ENCODE data around the gene NOL8. TPM values are rescaled to one million over a fixed set of nuclear protein-coding genes. Genes with fewer than 3 reads are reported as not detected.

Gene NOL8
- total RNA-seq, 1 experiment from 2014 or later = 32.2 TPM

DNA sequence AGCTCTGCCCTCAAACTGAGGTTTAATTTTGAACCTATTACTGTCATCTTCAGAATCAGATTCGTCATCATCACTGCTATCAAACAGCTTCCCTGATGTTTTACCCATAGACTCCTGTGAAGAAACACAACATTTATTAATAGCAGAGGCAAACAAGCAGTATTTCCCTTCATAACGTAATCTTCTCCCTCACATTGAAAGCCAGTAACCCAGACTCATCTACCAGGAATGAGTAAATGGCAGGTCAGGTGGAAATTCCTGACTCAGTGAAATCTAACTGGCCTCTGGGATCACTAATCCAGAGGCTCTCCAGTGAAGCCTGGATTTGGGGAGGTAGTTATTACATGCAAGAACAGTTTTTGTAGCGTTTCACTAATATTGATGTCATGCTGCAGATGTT is 14.6 kb downstream of the NOL8 start:
- no peaks in the 10 kb centered on the region for H3K4me1 Mint-ChIP-seq
- H3K4me3 Mint-ChIP-seq = no peak overlapping the region
- POLR2A ChIA-PET = no interaction called here
- no peak overlapping the region for H3K27ac Mint-ChIP-seq
- H3K27me3 Mint-ChIP-seq (ENCODE audit: low read depth) = no peaks in the 10 kb centered on the region
- H3K36me3 Mint-ChIP-seq = peaks cover 82% of the 10 kb centered on the region
- TF ChIP-seq SOX15 (CRISPR knock-in tag; IDR thresholded peaks at IDR 0.05) = no peak
- TF ChIP-seq ZNF219 (CRISPR knock-in tag; IDR thresholded peaks at IDR 0.05; ENCODE audit: borderline replicate concordance) = no peak
- TF ChIP-seq HMGA2 (CRISPR knock-in tag; IDR thresholded peaks at IDR 0.05) = no peak
- no peaks in the 10 kb centered on the region for H3K9me3 Mint-ChIP-seq
- ATAC-seq (no peak), DNase-seq (ENCODE audit: low spot score) (no peak)
- CTCF ChIA-PET = no interaction called here

DNA sequence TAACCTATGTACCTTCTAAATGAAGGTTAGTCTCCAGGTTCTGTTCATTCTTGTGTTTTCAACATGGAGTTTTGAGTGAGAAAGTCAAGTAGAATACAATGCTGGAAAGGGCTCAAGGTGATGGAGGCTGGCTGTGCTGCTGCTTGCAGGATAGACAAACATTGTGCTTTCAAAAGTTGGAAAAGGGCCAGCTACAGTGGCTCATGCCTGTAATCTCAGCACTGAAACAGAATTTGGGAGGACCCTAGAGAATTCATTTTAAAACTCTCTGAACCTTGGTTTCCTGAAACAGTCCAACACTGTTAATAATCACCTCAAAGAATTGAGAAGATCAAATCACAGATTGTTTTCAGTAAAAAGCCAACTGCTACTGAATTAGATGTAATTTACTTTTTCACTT is 16.3 kb downstream of the NOL8 start:
- Mint-ChIP-seq H3K4me3 (no peak overlapping the region), H3K27ac (no peak overlapping the region), H3K27me3 (ENCODE audit: low read depth) (no peaks in the 10 kb centered on the region), H3K4me1 (no peaks in the 10 kb centered on the region), H3K9me3 (no peaks in the 10 kb centered on the region), H3K36me3 (peaks cover 81% of the 10 kb centered on the region)
- TF ChIP-seq CBFB (CRISPR knock-in tag; IDR thresholded peaks at IDR 0.05; ENCODE audit: low read depth) (no peak), ARID4B (CRISPR knock-in tag; IDR thresholded peaks at IDR 0.05; ENCODE audit: borderline replicate concordance) (no peak), ZNF138 (CRISPR knock-in tag; conservative IDR thresholded peaks at IDR 0.05) (no peak), TEAD1 (CRISPR knock-in tag; IDR thresholded peaks at IDR 0.05) (no peak), ATF1 (CRISPR knock-in tag; IDR thresholded peaks at IDR 0.05) (no peak), ESRRA (CRISPR knock-in tag; IDR thresholded peaks at IDR 0.05; ENCODE audit: borderline replicate concordance) (no peak), EMX1 (CRISPR knock-in tag; IDR thresholded peaks at IDR 0.05) (no peak), ZNF232 (CRISPR knock-in tag; IDR thresholded peaks at IDR 0.05) (no peak), NR1H2 (CRISPR knock-in tag; IDR thresholded peaks at IDR 0.05) (no peak), TP53 (CRISPR knock-in tag; IDR thresholded peaks at IDR 0.05) (no peak)
- TF ChIP-seq, protein P1, sequence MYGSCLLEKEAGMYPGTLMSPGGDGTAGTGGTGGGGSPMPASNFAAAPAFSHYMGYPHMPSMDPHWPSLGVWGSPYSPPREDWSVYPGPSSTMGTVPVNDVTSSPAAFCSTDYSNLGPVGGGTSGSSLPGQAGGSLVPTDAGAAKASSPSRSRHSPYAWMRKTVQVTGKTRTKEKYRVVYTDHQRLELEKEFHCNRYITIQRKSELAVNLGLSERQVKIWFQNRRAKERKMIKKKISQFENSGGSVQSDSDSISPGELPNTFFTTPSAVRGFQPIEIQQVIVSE (CRISPR knock-in tag; IDR thresholded peaks at IDR 0.05; ENCODE audit: borderline replicate concordance) = no peak
- TF ChIP-seq, protein P2, sequence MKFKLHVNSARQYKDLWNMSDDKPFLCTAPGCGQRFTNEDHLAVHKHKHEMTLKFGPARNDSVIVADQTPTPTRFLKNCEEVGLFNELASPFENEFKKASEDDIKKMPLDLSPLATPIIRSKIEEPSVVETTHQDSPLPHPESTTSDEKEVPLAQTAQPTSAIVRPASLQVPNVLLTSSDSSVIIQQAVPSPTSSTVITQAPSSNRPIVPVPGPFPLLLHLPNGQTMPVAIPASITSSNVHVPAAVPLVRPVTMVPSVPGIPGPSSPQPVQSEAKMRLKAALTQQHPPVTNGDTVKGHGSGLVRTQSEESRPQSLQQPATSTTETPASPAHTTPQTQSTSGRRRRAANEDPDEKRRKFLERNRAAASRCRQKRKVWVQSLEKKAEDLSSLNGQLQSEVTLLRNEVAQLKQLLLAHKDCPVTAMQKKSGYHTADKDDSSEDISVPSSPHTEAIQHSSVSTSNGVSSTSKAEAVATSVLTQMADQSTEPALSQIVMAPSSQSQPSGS (CRISPR knock-in tag; IDR thresholded peaks at IDR 0.05; ENCODE audit: borderline replicate concordance, low read depth) = no peak
- DNase-seq (ENCODE audit: low spot score) = no peak
- ATAC-seq = no peak
- ChIA-PET POLR2A (no interaction called here), CTCF (no interaction called here)

DNA sequence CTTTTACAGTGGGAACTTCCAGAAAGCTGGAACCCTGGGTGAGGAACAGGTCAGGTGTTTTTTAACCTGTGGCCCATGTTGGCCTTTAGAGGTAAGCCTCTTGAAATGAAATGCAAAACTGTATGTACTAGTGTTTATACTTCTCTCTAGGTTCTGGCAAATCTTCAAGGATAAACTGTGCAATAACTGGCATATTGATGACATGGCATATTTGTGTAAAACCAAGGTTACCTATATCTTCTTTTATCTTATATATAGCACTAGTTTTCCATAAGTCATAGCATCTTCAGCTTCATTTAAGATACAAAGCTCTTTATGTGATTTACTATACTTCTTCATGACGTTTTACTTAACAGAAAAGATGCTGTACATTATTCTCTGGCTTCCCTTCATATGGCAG is 24.2 kb downstream of the NOL8 start:
- ChIA-PET CTCF (no interaction called here), POLR2A (no interaction called here)
- H3K27ac Mint-ChIP-seq = no peak overlapping the region
- no peaks in the 10 kb centered on the region for H3K9me3 Mint-ChIP-seq
- H3K4me1 Mint-ChIP-seq = no peaks in the 10 kb centered on the region
- peaks cover 76% of the 10 kb centered on the region for H3K36me3 Mint-ChIP-seq
- H3K27me3 Mint-ChIP-seq (ENCODE audit: low read depth) = no peaks in the 10 kb centered on the region
- no peak for DNase-seq (ENCODE audit: low spot score)
- no peak for ATAC-seq
- H3K4me3 Mint-ChIP-seq = no peak overlapping the region
- TF ChIP-seq ESRRA (CRISPR knock-in tag; IDR thresholded peaks at IDR 0.05; ENCODE audit: borderline replicate concordance) = no peak
- no peak for TF ChIP-seq ZNF532 (CRISPR knock-in tag; IDR thresholded peaks at IDR 0.05; ENCODE audit: borderline replicate concordance)
- TF ChIP-seq PREB (CRISPR knock-in tag; IDR thresholded peaks at IDR 0.05; ENCODE audit: borderline replicate concordance) = no peak
- TF ChIP-seq, protein P3, sequence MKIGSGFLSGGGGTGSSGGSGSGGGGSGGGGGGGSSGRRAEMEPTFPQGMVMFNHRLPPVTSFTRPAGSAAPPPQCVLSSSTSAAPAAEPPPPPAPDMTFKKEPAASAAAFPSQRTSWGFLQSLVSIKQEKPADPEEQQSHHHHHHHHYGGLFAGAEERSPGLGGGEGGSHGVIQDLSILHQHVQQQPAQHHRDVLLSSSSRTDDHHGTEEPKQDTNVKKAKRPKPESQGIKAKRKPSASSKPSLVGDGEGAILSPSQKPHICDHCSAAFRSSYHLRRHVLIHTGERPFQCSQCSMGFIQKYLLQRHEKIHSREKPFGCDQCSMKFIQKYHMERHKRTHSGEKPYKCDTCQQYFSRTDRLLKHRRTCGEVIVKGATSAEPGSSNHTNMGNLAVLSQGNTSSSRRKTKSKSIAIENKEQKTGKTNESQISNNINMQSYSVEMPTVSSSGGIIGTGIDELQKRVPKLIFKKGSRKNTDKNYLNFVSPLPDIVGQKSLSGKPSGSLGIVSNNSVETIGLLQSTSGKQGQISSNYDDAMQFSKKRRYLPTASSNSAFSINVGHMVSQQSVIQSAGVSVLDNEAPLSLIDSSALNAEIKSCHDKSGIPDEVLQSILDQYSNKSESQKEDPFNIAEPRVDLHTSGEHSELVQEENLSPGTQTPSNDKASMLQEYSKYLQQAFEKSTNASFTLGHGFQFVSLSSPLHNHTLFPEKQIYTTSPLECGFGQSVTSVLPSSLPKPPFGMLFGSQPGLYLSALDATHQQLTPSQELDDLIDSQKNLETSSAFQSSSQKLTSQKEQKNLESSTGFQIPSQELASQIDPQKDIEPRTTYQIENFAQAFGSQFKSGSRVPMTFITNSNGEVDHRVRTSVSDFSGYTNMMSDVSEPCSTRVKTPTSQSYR (CRISPR knock-in tag; IDR thresholded peaks at IDR 0.05) = no peak
